Gastrocnemius medialis (tissue), 4 donors: ENCODE data around the gene GALNT13.

ENCODE experiments used
- CTCF ChIP-seq, 5 experiments: fragments of 450-650 bp in 3 of 5; fragments of 200-600 bp in 2 of 5; sonication (generic) in 2 of 5; IDR thresholded peaks in 4 of 5; conservative IDR thresholded peaks in 1 of 5; 1 replicate in 4 of 5; 2 replicates in 1 of 5; pipeline ENCODE4 v1.5.1; 2016 to 2019; ENCODE audit warnings: antibody characterized with exemption in 5 of 5, mild to moderate bottlenecking in 3 of 5, moderate library complexity in 3 of 5
- POLR2A ChIP-seq, 2 donors: fragments of 450-650 bp; IDR thresholded peaks; one replicate each; pipeline ENCODE4 v1.6.1; 2017; ENCODE audit warnings: antibody characterized with exemption in 2 of 2, mild to moderate bottlenecking in 2 of 2, moderate library complexity in 2 of 2

GRCh38 chr2:154449951-154450658, 578.4 kb downstream of the GALNT13 start:
- no peak for TF ChIP-seq CTCF (IDR thresholded peaks at IDR 0.05 in 4 of 5, conservative IDR thresholded peaks at IDR 0.05 in 1 of 5)
- TF ChIP-seq POLR2A (IDR thresholded peaks at IDR 0.05), result no peak
